NCI-H2196 (cell line): ENCODE measurements around the gene HNMT.

Experiments used
- DNase-seq: peaks from one replicate; lab custom pipeline; 2025; ENCODE audit not compliant: unreplicated experiment; lab: John Stamatoyannopoulos, UW

The HNMT gene

GRCh38 chr2:138009622-138010021 is 45.3 kb downstream of the HNMT start:
- no peak for DNase-seq

GRCh38 chr2:138010890-138011289 is 46.6 kb downstream of the HNMT start:
- no peak for DNase-seq

GRCh38 chr2:138012082-138012481 is 47.8 kb downstream of the HNMT start:
- DNase-seq: no peak

GRCh38 chr2:138012968-138013367 is 48.7 kb downstream of the HNMT start:
- no peak for DNase-seq

- DNase-seq: no peak
Observed at GRCh38 chr2:138013639-138014038, 49.4 kb downstream of the HNMT start.

GRCh38 chr2:138015494-138015893 is 51.2 kb downstream of the HNMT start:
- DNase-seq: no peak

- no peak for DNase-seq
Observed at GRCh38 chr2:138016351-138017087, 52.2 kb downstream of the HNMT start.

- DNase-seq: no peak
Observed at GRCh38 chr2:138017824-138018223, 53.6 kb downstream of the HNMT start.

GRCh38 chr2:138018866-138019688 is 54.8 kb downstream of the HNMT start:
- no peak for DNase-seq

- DNase-seq: peak; percentile 47
Observed at GRCh38 chr2:138020432-138020831, 56.2 kb downstream of the HNMT start.

GRCh38 chr2:138021154-138021553 is 56.9 kb downstream of the HNMT start:
- DNase-seq: no peak

- no peak for DNase-seq
Observed at GRCh38 chr2:138023298-138023697, 59.0 kb downstream of the HNMT start.

GRCh38 chr2:138023976-138024375 is 59.7 kb downstream of the HNMT start:
- DNase-seq: no peak

- no peak for DNase-seq
Observed at GRCh38 chr2:138026111-138027020, 62.1 kb downstream of the HNMT start.

- no peak for DNase-seq
Observed at GRCh38 chr2:138028538-138028937, 64.3 kb downstream of the HNMT start.

- DNase-seq: no peak
Observed at GRCh38 chr2:138029276-138029675, 65.0 kb downstream of the HNMT start.

GRCh38 chr2:138030459-138030858 is 66.2 kb downstream of the HNMT start:
- DNase-seq: no peak

- DNase-seq: no peak
Observed at GRCh38 chr2:138032334-138032733, 68.1 kb downstream of the HNMT start.

GRCh38 chr2:138034536-138034935 is 70.3 kb downstream of the HNMT start:
- no peak for DNase-seq

GRCh38 chr2:138035608-138036217 is 71.4 kb downstream of the HNMT start:
- no peak for DNase-seq

GRCh38 chr2:138036522-138036921 is 72.2 kb downstream of the HNMT start:
- no peak for DNase-seq
